ENCODE measurements around the gene TPBG. TPM values are rescaled to one million over a fixed set of nuclear protein-coding genes. Genes with fewer than 3 reads are reported as not detected.
"Not testable (repeated sequence)": the region's sequence is repeated elsewhere in the genome, so short reads cannot be mapped to it uniquely, and the experiment has no call there.

The TPBG gene
- total RNA-seq, 1 experiment from 2014 or later, result 45.5 TPM

DNA sequence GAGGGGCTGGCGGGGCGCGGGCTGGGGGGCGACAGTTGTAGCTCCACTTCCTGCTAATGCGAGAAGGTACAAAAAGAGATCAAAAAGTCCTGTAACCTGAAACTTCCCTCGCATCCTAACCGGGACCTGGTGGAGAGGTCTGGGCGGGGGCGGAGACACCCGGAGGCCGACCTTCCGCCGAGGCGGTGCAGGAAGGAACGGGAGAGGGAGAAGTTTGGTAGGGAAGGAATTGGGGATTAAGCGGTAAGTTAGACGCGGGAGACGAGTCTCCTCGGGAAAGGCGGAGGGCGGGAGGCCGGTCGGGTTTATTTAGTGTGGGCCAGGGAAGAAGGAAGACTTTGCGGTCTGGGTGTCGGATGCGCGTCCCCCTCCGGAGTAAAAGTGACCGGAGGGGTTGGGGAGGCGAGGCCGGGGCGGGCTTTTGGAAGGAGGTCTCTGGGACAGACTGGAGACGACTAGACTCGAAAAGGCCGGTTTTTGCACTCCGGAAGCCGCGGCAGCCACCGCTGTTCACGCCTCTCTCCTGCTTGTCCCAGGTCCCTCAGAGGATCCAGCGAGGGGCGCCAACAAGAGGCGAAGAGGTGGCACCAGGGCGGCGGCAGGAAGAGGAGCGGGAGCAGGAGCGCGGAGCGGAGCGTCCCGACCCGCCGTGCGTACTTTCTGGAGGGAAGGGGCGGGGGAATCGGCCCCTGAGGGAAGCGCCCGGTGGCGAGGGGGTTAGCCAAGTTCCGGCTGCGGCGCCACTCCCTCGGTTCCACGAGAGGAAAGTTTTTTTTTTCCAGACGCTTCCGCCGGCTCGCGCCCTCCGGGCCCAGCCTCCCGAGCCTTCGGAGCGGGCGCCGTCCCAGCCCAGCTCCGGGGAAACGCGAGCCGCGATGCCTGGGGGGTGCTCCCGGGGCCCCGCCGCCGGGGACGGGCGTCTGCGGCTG lies 734 bp downstream of the TPBG start:
- Histone ChIP-seq H3K27me3 (ENCODE audit: control insufficient read depth, insufficient read depth, low read length) (peaks cover 2% of the 10 kb centered on the region; the same call in 1 of the 2 replicates), H3K4me3 (ENCODE audit: insufficient read depth, low read depth, low read length) (peak overlapping the region; percentile 85), H3K36me3 (replicated peaks; ENCODE audit: control insufficient read depth, insufficient read depth, low read length) (peaks cover 3% of the 10 kb centered on the region)
- DNase-seq, result peak; percentile 82

DNA sequence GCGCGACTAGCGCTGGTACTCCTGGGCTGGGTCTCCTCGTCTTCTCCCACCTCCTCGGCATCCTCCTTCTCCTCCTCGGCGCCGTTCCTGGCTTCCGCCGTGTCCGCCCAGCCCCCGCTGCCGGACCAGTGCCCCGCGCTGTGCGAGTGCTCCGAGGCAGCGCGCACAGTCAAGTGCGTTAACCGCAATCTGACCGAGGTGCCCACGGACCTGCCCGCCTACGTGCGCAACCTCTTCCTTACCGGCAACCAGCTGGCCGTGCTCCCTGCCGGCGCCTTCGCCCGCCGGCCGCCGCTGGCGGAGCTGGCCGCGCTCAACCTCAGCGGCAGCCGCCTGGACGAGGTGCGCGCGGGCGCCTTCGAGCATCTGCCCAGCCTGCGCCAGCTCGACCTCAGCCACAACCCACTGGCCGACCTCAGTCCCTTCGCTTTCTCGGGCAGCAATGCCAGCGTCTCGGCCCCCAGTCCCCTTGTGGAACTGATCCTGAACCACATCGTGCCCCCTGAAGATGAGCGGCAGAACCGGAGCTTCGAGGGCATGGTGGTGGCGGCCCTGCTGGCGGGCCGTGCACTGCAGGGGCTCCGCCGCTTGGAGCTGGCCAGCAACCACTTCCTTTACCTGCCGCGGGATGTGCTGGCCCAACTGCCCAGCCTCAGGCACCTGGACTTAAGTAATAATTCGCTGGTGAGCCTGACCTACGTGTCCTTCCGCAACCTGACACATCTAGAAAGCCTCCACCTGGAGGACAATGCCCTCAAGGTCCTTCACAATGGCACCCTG lies 1.6 kb downstream of the TPBG start:
- Histone ChIP-seq H3K36me3 (replicated peaks; ENCODE audit: control insufficient read depth, insufficient read depth, low read length) (peaks cover 3% of the 10 kb centered on the region), H3K4me3 (ENCODE audit: insufficient read depth, low read depth, low read length) (peak overlapping the region; percentile 85), H3K27me3 (ENCODE audit: control insufficient read depth, insufficient read depth, low read length) (peaks cover 2% of the 10 kb centered on the region; the same call in 1 of the 2 replicates)
- DNase-seq, result peak; percentile 70

DNA sequence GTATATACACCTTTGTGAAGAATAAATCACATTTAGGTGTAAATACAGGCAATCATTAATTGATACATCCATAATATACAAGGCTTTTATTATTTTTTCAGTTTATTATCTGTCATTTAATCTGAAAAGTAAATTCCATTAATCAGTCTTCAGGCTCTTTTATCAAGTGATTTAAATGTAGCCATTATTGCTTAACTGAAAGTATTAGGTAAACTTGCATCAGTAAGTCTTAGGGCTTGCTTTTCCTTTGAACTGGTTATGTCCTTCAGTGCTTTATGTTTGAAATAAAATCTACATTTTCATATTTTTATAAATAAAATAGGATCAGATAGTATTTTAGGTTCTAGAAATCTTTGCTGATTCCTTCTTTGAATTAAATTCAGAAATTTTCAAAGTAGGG lies 4.1 kb downstream of the TPBG start:
- Histone ChIP-seq H3K27me3 (ENCODE audit: control insufficient read depth, insufficient read depth, low read length) (no peaks in the 10 kb centered on the region; the same call in 1 of the 2 replicates), H3K36me3 (replicated peaks; ENCODE audit: control insufficient read depth, insufficient read depth, low read length) (peaks cover 3% of the 10 kb centered on the region), H3K4me3 (ENCODE audit: insufficient read depth, low read depth, low read length) (no peak overlapping the region)
- no peak for DNase-seq

DNA sequence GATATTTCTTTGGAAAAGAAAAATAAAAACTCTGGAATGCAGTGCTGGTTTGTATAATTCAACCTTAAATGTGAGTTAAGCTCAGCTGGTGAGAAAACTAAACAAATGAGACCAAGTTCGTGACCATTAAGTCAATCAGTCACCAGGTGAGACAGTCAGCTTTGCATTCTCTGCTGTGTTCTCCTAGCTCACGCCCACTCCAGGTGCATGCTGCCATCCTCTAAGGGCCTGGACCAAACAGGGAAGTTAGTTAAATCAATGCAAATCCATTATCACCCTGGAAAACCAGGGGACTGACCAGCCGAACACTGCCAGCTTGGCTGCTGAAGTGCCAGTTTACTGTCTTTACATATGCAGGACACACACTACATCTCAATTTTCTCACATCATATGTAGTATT lies 7.2 kb downstream of the TPBG start:
- H3K4me3 ChIP-seq (ENCODE audit: insufficient read depth, low read depth, low read length), result no peak overlapping the region
- peak; percentile 22 for DNase-seq
- H3K27me3 ChIP-seq (ENCODE audit: control insufficient read depth, insufficient read depth, low read length), result no peaks in the 10 kb centered on the region
- H3K36me3 ChIP-seq (replicated peaks; ENCODE audit: control insufficient read depth, insufficient read depth, low read length), result peaks cover 3% of the 10 kb centered on the region

DNA sequence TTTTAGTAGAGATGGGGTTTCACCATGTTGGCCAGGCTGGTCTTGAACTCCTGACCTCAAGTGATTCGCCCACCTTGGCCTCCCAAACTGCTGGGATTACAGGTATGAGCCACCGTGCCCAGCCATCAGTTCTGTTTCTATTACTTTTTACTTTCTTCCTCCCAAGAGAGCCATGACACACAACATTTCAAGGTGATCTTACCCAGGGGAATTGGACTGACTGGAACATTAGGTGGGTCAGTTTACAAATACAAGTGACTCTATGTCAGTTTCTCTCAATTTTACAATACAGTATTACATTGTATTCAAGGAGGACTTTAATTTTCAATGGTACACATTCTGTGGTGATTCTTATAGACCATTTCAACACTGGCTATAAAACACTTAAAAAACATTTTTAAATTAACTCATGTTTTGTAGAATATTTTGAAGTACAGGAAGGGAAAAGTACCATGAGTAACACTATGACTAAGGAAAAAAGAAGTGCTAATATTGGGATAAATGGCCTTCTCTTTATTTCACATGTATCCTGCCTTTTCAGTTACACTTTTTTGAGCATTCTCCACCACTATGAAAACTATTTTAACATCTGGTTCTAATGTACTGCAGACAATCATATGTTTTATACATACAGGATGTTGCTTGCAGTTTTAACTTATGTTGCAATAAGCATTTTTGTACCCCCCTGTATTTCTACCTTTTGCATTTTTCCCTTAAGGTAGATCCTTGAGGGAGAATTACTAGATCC lies 8.4 kb downstream of the TPBG start:
- no peaks in the 10 kb centered on the region for H3K36me3 ChIP-seq (replicated peaks; ENCODE audit: control insufficient read depth, insufficient read depth, low read length)
- no peak for DNase-seq
- H3K4me3 ChIP-seq (ENCODE audit: insufficient read depth, low read depth, low read length), result no peak overlapping the region
- no peaks in the 10 kb centered on the region for H3K27me3 ChIP-seq (ENCODE audit: control insufficient read depth, insufficient read depth, low read length)

DNA sequence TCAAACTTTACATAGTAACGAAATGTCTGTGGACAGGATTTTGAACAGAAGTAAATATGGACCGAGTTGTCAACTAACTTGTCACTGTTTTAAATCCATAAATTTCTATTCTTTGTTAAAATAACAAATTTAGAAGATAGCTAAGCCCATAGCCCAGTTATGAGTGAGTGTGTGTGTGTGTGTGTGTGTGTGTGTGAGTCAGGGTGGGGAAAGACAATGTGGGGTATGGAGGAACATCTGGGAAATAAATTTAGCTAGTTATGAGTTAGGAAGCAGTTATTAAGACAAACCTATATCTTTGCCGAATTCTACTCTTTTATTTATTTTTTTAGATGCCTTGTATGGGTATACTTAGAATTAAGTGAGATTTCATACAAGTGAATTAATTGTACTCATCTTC lies 9.0 kb downstream of the TPBG start:
- Histone ChIP-seq H3K4me3 (ENCODE audit: insufficient read depth, low read depth, low read length) (no peak overlapping the region), H3K27me3 (ENCODE audit: control insufficient read depth, insufficient read depth, low read length) (no peaks in the 10 kb centered on the region)

DNA sequence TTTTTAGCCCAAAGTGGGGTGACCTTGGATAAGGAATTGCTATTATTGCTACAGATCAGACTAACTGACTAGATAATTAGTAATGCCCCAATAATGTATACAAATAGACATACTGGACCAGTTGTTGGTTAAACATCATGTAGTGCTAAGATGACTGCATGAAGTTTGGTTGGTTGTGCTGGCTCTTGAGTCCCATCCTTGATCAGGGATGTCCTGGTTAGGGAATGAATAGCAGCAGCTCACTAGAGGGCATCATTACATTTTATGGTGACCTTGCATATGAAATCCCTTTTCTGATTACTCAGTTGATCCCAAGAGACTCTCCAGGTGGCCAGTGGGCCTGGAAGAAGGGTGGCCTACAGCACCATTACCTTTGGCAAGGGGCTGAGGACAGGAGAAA lies 10.9 kb downstream of the TPBG start:
- Histone ChIP-seq H3K36me3 (replicated peaks; ENCODE audit: control insufficient read depth, insufficient read depth, low read length) (no peaks in the 10 kb centered on the region), H3K4me3 (ENCODE audit: insufficient read depth, low read depth, low read length) (no peak overlapping the region), H3K27me3 (ENCODE audit: control insufficient read depth, insufficient read depth, low read length) (no peaks in the 10 kb centered on the region)
- no peak for DNase-seq

More for the DNA sequence above, 9.0 kb downstream of the TPBG start:
- DNase-seq, result no peak
- no peaks in the 10 kb centered on the region for H3K36me3 ChIP-seq (replicated peaks; ENCODE audit: control insufficient read depth, insufficient read depth, low read length)

DNA sequence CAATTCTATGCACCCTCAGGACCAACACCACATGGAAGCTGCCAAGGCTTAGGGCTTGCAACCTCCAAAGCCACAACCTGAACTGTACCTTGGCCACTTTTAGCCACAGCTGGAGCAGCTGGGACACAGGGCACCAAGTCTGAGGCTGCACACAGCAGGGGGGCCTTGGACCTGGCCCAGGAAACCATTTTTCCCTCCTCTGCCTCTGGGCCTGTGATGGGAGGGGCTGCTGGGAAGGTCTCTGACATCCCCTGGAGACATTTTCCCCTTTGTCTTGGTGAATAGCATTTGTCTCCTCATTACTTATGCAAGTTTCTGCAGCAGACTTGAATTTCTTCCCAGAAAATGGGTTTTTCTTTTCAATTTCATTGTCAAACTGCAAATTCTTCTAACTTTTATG lies 13.0 kb downstream of the TPBG start:
- no peaks in the 10 kb centered on the region for H3K36me3 ChIP-seq (replicated peaks; ENCODE audit: control insufficient read depth, insufficient read depth, low read length)
- no peak for DNase-seq
- H3K27me3 ChIP-seq (ENCODE audit: control insufficient read depth, insufficient read depth, low read length), result no peaks in the 10 kb centered on the region

DNA sequence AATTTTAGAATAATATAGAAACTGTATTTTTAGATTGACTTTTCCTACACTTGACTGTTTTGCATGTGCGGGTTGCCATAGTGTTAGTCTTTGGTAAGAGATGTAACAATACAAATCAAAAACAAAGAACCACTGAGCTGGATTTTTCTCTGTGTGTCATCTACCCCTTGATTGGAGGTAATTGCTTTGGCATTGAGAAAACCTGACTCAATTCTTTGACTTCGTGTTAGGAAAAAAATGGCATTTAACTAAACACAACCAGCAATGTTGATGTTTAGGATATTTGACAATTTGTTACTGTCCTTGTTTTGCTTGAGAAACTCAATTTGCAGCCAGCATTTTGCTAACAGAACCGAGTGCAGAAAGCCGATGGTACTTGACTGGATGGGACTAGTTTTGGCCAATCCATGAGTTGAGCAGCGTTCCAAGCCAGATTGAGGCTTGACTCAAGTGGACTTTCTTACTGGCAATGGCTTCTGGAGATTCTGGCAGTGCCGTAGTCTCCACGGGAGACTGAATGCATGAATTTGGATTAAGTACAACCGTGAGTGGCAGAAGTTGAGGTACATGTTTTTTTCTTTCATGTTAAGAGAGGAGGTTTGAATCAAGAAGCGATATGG lies 17.1 kb downstream of the TPBG start:
- Histone ChIP-seq H3K27me3 (ENCODE audit: control insufficient read depth, insufficient read depth, low read length) (no peaks in the 10 kb centered on the region), H3K36me3 (replicated peaks; ENCODE audit: control insufficient read depth, insufficient read depth, low read length) (no peaks in the 10 kb centered on the region), H3K4me3 (ENCODE audit: insufficient read depth, low read depth, low read length) (no peak overlapping the region)
- no peak for DNase-seq

More for the DNA sequence above, 13.0 kb downstream of the TPBG start:
- no peak overlapping the region for H3K4me3 ChIP-seq (ENCODE audit: insufficient read depth, low read depth, low read length)

DNA sequence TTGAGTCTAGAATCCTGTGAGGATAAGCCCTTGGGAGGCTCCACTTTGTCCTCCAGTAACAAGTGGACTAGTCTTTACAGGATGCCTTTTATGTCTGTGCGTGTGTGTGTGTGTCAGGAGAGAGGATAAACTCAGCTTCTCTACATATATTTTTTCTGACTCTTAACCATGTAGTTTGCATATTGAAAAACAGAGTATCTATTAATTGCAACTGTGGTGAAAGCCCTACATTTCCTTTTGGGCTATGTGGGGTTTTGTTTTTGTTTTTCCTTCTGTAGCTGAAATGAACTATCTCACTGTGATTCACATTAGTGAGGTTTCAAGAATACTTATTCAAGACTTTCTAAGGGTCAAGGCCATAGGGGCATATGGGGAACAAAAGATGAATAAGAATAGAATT lies 17.7 kb downstream of the TPBG start:
- no peaks in the 10 kb centered on the region for H3K27me3 ChIP-seq (ENCODE audit: control insufficient read depth, insufficient read depth, low read length)
- no peak overlapping the region for H3K4me3 ChIP-seq (ENCODE audit: insufficient read depth, low read depth, low read length)
- H3K36me3 ChIP-seq (replicated peaks; ENCODE audit: control insufficient read depth, insufficient read depth, low read length), result no peaks in the 10 kb centered on the region
- no peak for DNase-seq

DNA sequence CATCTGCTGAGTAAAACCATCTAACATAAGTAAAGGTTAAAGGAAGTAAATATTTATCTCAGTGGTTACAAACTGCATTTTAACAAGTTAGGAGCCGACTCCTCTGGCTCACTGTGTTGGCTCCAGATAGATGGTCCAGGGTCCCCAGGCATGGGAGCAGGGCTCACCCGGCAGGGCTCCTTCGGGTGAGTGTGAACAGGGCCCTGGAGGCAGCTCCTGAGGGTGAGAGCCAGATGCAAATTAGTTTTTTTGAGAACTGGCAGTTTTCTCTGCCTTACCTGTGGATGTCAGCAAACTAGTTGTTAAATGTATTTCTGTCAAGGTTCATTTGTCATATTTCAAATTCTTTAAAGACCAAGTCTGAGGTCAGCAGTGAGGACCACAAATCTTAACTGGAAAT lies 21.5 kb downstream of the TPBG start:
- Histone ChIP-seq H3K36me3 (replicated peaks; ENCODE audit: control insufficient read depth, insufficient read depth, low read length) (no peaks in the 10 kb centered on the region), H3K4me3 (ENCODE audit: insufficient read depth, low read depth, low read length) (no peak overlapping the region), H3K27me3 (ENCODE audit: control insufficient read depth, insufficient read depth, low read length) (no peaks in the 10 kb centered on the region)
- peak; percentile 34 for DNase-seq

DNA sequence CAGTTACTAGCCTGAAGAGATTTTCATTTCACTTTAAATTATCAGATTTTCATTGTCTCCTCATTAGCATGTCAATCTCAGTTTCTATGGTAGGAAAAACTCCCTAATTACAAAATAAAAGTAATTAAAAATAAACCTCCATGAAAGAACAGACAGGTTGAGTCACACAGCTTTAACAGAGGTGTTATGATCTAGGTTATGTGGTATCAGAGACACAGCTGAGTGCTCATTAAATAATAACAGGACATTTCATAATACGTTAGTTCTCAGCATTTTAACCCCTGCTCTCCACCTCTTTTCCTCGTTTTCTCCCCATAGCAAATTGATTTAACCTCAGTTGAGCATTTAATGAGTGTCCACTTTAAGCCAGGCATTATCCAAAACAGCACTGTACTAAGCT lies 21.9 kb downstream of the TPBG start:
- no peaks in the 10 kb centered on the region for H3K27me3 ChIP-seq (ENCODE audit: control insufficient read depth, insufficient read depth, low read length)
- H3K36me3 ChIP-seq (replicated peaks; ENCODE audit: control insufficient read depth, insufficient read depth, low read length), result no peaks in the 10 kb centered on the region
- H3K4me3 ChIP-seq (ENCODE audit: insufficient read depth, low read depth, low read length), result no peak overlapping the region
- no peak for DNase-seq

DNA sequence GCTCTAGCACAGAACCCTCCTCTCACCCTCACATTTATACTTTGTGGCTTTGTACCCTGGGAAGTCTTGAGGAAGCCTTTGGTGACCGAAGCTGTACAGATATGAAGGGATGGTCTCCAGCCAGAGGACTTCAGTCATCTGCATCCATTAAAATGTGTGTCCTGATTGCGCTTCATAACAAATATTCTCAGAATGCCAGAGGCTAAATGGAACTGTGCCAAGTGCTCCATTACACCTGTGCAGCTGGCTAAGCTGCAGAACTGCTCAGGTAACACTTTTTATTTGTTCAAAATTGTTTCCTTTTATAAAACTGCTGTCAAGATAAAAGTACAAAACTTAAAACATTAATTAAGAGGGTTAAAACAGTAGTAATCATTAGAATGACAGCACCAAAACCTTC lies 22.3 kb downstream of the TPBG start:
- H3K36me3 ChIP-seq (replicated peaks; ENCODE audit: control insufficient read depth, insufficient read depth, low read length), result no peaks in the 10 kb centered on the region
- no peak overlapping the region for H3K4me3 ChIP-seq (ENCODE audit: insufficient read depth, low read depth, low read length)
- H3K27me3 ChIP-seq (ENCODE audit: control insufficient read depth, insufficient read depth, low read length), result no peaks in the 10 kb centered on the region
- DNase-seq, result no peak

DNA sequence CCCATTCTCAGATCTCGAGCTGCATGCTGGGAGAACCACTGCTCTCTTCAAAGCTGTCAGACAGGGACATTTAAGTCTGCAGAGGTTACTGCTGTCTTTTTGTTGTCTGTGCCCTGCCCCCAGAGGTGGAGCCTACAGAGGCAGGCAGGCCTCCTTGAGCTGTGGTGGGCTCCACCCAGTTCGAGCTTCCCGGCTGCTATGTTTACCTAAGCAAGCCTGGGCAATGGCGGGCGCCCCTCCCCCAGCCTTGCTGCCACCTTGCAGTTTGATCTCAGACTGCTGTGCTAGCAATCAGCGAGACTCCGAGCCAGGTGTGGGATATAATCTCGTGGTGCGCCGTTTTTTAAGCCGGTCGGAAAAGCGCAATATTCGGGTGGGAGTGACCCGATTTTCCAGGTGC lies 31.2 kb downstream of the TPBG start:
- H3K27me3 ChIP-seq (ENCODE audit: control insufficient read depth, insufficient read depth, low read length); H3K36me3 ChIP-seq (replicated peaks; ENCODE audit: control insufficient read depth, insufficient read depth, low read length); DNase-seq: not testable (repeated sequence)
- peak overlapping the region; percentile 16 for H3K4me3 ChIP-seq (ENCODE audit: insufficient read depth, low read depth, low read length)
